ENCODE results near the gene ZNF652. TPM values are rescaled to one million over a fixed set of nuclear protein-coding genes. Genes with fewer than 3 reads are reported as not detected.

ZNF652 gene
- total RNA-seq, 4 donors from 2014 or later, result 35.7 to 58.6 (median 43.9) TPM

DNA sequence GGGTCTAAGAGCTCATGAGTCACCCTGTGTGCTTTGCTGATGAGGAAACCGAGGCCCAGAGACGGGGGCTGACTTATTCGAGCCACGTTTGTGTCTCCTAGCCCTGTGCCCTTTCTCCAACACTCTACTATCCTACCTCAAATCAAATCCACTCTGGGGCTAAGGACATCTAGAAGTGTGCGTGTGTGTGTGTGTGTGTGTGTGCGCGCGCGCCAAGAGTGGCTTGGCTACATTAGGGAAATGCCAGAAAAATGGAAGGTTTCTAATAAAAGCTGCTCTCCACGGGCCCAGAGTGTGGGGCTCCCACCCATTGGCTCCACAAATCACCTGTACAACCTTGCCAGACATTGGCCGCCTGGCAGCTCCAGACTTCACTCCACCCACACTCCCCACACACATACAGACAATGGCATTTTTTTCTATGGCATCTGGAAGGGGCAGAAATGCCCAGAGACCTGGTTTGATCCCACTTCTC is 101.2 kb downstream of the ZNF652 start:
- TF ChIP-seq CTCF (IDR thresholded peaks at IDR 0.05) (no peak), EP300 (IDR thresholded peaks at IDR 0.05) (peak in 1 of 2 donors; percentile 1)
- DNase-seq (ENCODE audit: low spot score in 2 of 2), result peak in 1 of 2 donors; percentile 24
- Histone ChIP-seq H3K4me1 (peaks cover 0 to 15% (median 4%) of the 10 kb centered on the region in 4 donors), H3K27ac (peak overlapping the region; percentile 59 to 88 (median 78)), H3K9me3 (no peaks in the 10 kb centered on the region), H3K27me3 (no peaks in the 10 kb centered on the region), H3K36me3 (no peaks in the 10 kb centered on the region), H3K4me3 (peak overlapping the region; percentile 50 to 60 (median 54))
- WGBS, 2 donors, result 52 to 53% methylated on average over 11 of the region's 11 CpGs

DNA sequence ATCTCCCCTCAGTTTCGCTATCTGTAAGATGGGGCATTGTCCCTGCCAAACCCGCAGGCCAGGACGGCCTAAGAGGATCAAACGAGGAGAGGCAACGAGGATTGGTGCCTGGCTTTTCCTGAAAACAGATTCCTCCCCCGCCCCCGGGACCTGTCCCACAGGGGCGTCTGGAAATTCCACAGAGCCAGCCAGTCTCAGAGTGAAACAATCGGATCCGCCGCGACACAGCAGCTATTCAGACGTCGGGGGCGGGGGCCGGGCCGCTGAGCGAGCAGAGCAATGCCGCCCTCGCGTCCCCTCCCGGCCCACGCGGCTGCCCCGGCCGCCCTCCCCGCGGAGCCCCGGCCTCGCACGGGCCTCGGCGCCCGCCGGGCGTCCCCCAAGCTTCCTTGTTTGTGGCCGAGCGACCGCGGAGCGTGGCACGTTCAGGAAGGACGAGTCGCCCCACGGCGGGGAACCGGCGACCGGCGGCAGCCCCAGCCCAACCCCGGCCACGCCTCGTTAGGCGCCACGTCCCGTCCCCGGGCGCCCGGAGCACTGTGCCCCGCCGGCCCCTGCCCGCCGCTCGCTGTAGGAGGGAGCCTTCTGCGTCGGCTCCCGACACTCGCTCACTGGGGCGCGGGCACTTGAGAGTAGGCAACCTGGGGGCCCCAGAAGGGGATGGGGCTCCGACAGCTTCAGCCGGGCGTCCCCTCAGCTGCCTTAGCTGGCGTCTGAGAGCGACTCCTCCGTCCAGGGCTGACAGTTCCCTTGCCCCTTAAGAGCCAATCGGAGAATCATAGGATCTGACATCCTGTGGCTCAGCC is 101.8 kb downstream of the ZNF652 start:
- DNase-seq (ENCODE audit: low spot score in 2 of 2), result peak; percentile 15 to 19
- H3K9me3 ChIP-seq, result no peaks in the 10 kb centered on the region
- no peaks in the 10 kb centered on the region for H3K36me3 ChIP-seq
- H3K4me1 ChIP-seq, result peaks cover 0 to 15% (median 4%) of the 10 kb centered on the region in 4 donors
- no peaks in the 10 kb centered on the region for H3K27me3 ChIP-seq
- whole genome bisulfite sequencing, 2 donors, result 2 to 4% methylated on average over 18 to 20 of the region's 77 CpGs
- peak overlapping the region; percentile 50 to 60 (median 54) for H3K4me3 ChIP-seq
- peak in 1 of 2 donors; percentile 5 for TF ChIP-seq EP300 (IDR thresholded peaks at IDR 0.05)
- peak in 1 of 2 donors; percentile 8 for TF ChIP-seq POLR2A (IDR thresholded peaks at IDR 0.05)
- no peak for TF ChIP-seq CTCF (IDR thresholded peaks at IDR 0.05)
- peak overlapping the region; percentile 59 to 88 (median 78) for H3K27ac ChIP-seq

GRCh38 chr17:49259663-49260010 is 102.4 kb downstream of the ZNF652 start:
- Histone ChIP-seq H3K27ac (peak overlapping the region in 3 of 4 donors; percentile 72 to 88 (median 83)), H3K9me3 (no peaks in the 10 kb centered on the region), H3K4me1 (peaks cover 0 to 15% (median 4%) of the 10 kb centered on the region in 4 donors), H3K4me3 (peak overlapping the region; percentile 50 to 60 (median 54)), H3K27me3 (no peaks in the 10 kb centered on the region), H3K36me3 (no peaks in the 10 kb centered on the region)
- WGBS, 2 donors, result 9 to 13% methylated on average over 10 of the region's 10 CpGs
- no peak for DNase-seq (ENCODE audit: low spot score in 2 of 2)
- TF ChIP-seq POLR2A (IDR thresholded peaks at IDR 0.05) (no peak), EP300 (IDR thresholded peaks at IDR 0.05) (no peak), CTCF (IDR thresholded peaks at IDR 0.05) (no peak)

DNA sequence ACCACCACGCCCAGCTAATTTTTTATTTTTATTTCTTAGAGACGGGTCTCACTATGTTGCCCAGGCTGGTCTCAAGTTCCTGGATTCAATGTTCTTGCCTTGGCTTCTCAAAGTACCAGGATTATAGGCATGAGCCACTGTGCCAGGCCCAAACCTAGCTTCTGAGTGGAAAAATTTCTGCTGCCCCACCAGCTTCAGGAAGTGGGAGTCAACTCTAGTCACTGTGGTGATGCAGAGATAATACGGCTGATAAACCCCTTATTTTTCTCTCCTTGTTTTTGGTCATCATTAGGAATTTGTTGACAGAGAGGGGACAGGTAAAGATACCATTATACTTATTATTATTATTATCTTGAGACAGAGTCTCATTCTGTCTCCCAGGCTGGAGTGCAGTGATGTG is 103.7 kb downstream of the ZNF652 start:
- Histone ChIP-seq H3K36me3 (no peaks in the 10 kb centered on the region), H3K9me3 (no peaks in the 10 kb centered on the region), H3K4me1 (peaks cover 0 to 15% (median 4%) of the 10 kb centered on the region in 4 donors), H3K27me3 (no peaks in the 10 kb centered on the region), H3K4me3 (no peak overlapping the region), H3K27ac (no peak overlapping the region)
- DNase-seq (ENCODE audit: low spot score in 2 of 2), result no peak
- WGBS, 2 donors, result 88 to 92% methylated on average over 3 of the region's 3 CpGs
- TF ChIP-seq EP300 (IDR thresholded peaks at IDR 0.05) (no peak), CTCF (IDR thresholded peaks at IDR 0.05) (no peak), POLR2A (IDR thresholded peaks at IDR 0.05) (no peak)

DNA sequence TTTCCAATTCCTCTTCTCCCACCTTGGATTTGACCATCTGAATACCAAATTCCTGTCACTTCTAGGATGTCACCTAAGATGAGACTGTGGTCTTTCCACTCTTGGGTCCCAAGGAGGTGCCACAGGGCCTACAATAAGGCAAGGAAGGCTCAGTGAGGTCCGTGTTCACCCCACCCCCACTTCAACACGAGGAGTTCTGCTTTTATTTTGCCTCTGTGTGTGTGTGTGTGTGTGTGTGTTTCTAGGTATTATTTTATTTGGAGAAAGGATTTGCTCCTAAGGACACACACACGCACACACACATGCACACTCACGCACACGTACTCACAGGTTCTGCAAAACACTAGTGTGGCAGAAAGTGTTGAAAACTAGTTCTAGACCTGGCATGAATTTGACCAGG is 106.9 kb downstream of the ZNF652 start:
- TF ChIP-seq CTCF (IDR thresholded peaks at IDR 0.05) (no peak), EP300 (IDR thresholded peaks at IDR 0.05) (no peak), POLR2A (IDR thresholded peaks at IDR 0.05) (no peak)
- 65 to 78% methylated on average over 5 of the region's 5 CpGs for WGBS, 2 donors

More for the DNA sequence above, 106.9 kb downstream of the ZNF652 start:
- Histone ChIP-seq H3K27ac (no peak overlapping the region), H3K36me3 (no peaks in the 10 kb centered on the region), H3K27me3 (peaks cover 0 to 2% of the 10 kb centered on the region in 2 donors), H3K4me3 (no peak overlapping the region), H3K4me1 (peaks cover 0 to 4% (median 0%) of the 10 kb centered on the region in 4 donors), H3K9me3 (no peaks in the 10 kb centered on the region)
- DNase-seq (ENCODE audit: low spot score in 2 of 2), result no peak
